Head of caudate nucleus (tissue), 42 donors: ENCODE results near the gene FAM13C.

Source experiments
- DNase-seq, 42 donors: peaks; one replicate each; pipeline versions ENCODE4 v3.0.0 to v3.0.0-alpha.2; 2020 to 2021; ENCODE audit warnings: mixed read lengths in 7 of 42
- intact Hi-C: fragments of 100-400 bp; cut with DNase I; formaldehyde crosslinking; loops from one replicate; pipeline ENCODE4 v1.15.0; 2022

The FAM13C gene

GRCh38 chr10:59212301-59212798 lies 150.0 kb downstream of the FAM13C start:
- intact Hi-C loops, result no loop called here
- DNase-seq, result no peak

- DNase-seq, result no peak
- intact Hi-C loops, result no loop called here
Observed at GRCh38 chr10:59206204-59206720, 156.1 kb downstream of the FAM13C start.
